Measurements from ENCODE around the gene CTTN. TPM values are rescaled to one million over a fixed set of nuclear protein-coding genes. Genes with fewer than 3 reads are reported as not detected.

CTTN gene
- total and polyA plus RNA-seq, 9 of the 15 experiments (the other 6 are each of a cell fraction or from before 2014, with no cell fraction given): 9.9 to 158 (median 99.7) TPM

DNA sequence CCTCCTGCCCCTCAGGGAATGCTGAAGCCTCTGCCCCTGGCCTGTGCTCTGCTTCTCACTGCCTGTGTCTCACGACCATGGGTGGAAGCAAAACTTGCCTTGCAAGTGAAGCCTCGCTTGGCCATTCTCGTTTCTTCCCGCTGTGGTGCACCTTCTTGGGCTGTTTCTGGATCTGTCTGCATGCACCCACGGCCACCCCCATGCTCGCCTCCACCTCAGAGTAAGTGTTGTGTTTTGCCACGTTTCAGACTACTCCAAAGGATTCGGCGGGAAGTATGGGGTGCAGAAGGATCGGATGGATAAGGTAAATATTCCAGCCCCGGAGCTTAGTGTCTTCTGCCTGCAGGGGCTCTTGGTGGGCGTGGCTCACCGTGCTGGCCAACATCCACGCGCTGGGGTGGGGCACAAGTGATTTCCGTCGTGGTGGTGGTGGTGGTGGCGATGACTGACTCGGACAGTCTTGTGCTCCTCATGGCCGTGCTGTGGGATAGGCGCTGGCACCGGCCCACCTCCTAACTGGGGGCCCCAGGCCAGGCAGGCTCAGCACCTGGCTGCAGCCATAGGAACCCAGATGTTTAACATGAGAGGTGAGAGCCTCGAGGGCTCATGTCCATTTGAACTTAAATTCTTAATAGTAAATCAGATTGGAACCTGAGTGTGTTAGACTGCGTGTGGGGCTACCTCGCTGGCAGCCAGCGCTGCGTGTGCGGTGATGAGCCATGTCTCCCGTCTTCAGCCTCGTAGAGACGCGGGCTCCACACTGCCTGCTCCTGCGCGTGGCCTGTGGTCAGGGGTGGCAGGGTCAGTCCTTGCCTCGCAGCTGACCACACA is 24.6 kb downstream of the CTTN start:
- Histone ChIP-seq H3K36me3 (ENCODE audit: control insufficient read depth, insufficient read depth, low read length) (peaks cover 74% of the 10 kb centered on the region), H2AFZ (ENCODE audit: low read depth, low read length) (no peak overlapping the region), H3K9me3 (replicated peaks; ENCODE audit: control insufficient read depth, insufficient read depth, low read depth, low read length) (no peaks in the 10 kb centered on the region), H3K9me1 (ENCODE audit: control insufficient read depth, insufficient read depth, low read length) (peaks cover 16% of the 10 kb centered on the region), H3K27ac (ENCODE audit: extremely low read depth, low read depth, low read length) (no peak overlapping the region), H3K4me3 (no peak overlapping the region), H3K4me2 (ENCODE audit: insufficient read depth, low read length) (no peak overlapping the region), H4K20me1 (replicated peaks; ENCODE audit: control insufficient read depth, insufficient read depth, low read length) (peaks cover 35% of the 10 kb centered on the region), H3K9ac (ENCODE audit: insufficient read depth in 1 of 2, low read depth in 2 of 2, low read length in 2 of 2) (0 out of 4 replicates have a peak overlapping the region, but pooled peaks of 1 of the 2 experiments have one; percentile 72), H3K4me1 (replicated peaks in 1 of 2; ENCODE audit: control insufficient read depth in 2 of 2, insufficient read depth in 2 of 2, low read length in 2 of 2) (peaks cover 14 to 42% of the 10 kb centered on the region in 2 experiments; a peak in 4 of 5 replicates), H3K79me2 (ENCODE audit: control insufficient read depth, insufficient read depth, low read length) (peaks cover 27% of the 10 kb centered on the region), H3K27me3 (ENCODE audit: control insufficient read depth in 2 of 2, insufficient read depth in 2 of 2, low read length in 2 of 2) (no peaks in the 10 kb centered on the region)
- intact Hi-C loops (cut with micrococcal nuclease) (loop anchor here (5.0 kb wide), 1 partner anchor 34 kb away; no protein-coding TSS in a partner anchor), in situ Hi-C loops (cut with MboI) (no loop called here)
- ATAC-seq (no peak), FAIRE-seq (no peak), DNase-seq (ENCODE audit: extremely low read depth in 1 of 4, low spot score in 3 of 4) (no peak)
- no TSS peak for BruUV-seq (replicated peaks)
- WGBS (ENCODE audit: insufficient coverage, low coverage, missing lambda C conversion rate): 95% methylated on average over 35 of the region's 35 CpGs
- POLR2A ChIA-PET: no interaction called here
- CTCF ChIA-PET (ENCODE audit: low intra/inter-chr PET ratio): no interaction called here
- TF ChIP-seq MAZ (CRISPR knock-in tag; conservative IDR thresholded peaks at IDR 0.05 in 1 of 2, IDR thresholded peaks at IDR 0.05 in 1 of 2) (no peak), ZNF586 (CRISPR knock-in tag; conservative IDR thresholded peaks at IDR 0.05) (no peak), SNRNP70 (optimal IDR thresholded peaks at IDR 0.05; ENCODE audit: low read depth, low read length) (no peak), CREB1 (IDR thresholded peaks at IDR 0.05) (no peak), CREB1 (CRISPR knock-in tag; IDR thresholded peaks at IDR 0.05) (no peak), ZNF212 (CRISPR knock-in tag; IDR thresholded peaks at IDR 0.05) (no peak), PCBP1 (IDR thresholded peaks at IDR 0.05; ENCODE audit: low read depth, low read length, poor library complexity, severe bottlenecking) (peak; percentile 40), STAT5A (IDR thresholded peaks at IDR 0.05; ENCODE audit: borderline replicate concordance, low read length) (no peak), ZNF766 (CRISPR knock-in tag; conservative IDR thresholded peaks at IDR 0.05) (no peak)
- TF ChIP-seq, protein P1, sequence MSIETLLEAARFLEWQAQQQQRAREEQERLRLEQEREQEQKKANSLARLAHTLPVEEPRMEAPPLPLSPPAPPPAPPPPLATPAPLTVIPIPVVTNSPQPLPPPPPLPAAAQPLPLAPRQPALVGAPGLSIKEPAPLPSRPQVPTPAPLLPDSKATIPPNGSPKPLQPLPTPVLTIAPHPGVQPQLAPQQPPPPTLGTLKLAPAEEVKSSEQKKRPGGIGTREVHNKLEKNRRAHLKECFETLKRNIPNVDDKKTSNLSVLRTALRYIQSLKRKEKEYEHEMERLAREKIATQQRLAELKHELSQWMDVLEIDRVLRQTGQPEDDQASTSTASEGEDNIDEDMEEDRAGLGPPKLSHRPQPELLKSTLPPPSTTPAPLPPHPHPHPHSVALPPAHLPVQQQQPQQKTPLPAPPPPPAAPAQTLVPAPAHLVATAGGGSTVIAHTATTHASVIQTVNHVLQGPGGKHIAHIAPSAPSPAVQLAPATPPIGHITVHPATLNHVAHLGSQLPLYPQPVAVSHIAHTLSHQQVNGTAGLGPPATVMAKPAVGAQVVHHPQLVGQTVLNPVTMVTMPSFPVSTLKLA (conservative IDR thresholded peaks at IDR 0.05): no peak
- TF ChIP-seq, protein P2, sequence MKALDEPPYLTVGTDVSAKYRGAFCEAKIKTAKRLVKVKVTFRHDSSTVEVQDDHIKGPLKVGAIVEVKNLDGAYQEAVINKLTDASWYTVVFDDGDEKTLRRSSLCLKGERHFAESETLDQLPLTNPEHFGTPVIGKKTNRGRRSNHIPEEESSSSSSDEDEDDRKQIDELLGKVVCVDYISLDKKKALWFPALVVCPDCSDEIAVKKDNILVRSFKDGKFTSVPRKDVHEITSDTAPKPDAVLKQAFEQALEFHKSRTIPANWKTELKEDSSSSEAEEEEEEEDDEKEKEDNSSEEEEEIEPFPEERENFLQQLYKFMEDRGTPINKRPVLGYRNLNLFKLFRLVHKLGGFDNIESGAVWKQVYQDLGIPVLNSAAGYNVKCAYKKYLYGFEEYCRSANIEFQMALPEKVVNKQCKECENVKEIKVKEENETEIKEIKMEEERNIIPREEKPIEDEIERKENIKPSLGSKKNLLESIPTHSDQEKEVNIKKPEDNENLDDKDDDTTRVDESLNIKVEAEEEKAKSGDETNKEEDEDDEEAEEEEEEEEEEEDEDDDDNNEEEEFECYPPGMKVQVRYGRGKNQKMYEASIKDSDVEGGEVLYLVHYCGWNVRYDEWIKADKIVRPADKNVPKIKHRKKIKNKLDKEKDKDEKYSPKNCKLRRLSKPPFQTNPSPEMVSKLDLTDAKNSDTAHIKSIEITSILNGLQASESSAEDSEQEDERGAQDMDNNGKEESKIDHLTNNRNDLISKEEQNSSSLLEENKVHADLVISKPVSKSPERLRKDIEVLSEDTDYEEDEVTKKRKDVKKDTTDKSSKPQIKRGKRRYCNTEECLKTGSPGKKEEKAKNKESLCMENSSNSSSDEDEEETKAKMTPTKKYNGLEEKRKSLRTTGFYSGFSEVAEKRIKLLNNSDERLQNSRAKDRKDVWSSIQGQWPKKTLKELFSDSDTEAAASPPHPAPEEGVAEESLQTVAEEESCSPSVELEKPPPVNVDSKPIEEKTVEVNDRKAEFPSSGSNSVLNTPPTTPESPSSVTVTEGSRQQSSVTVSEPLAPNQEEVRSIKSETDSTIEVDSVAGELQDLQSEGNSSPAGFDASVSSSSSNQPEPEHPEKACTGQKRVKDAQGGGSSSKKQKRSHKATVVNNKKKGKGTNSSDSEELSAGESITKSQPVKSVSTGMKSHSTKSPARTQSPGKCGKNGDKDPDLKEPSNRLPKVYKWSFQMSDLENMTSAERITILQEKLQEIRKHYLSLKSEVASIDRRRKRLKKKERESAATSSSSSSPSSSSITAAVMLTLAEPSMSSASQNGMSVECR (CRISPR knock-in tag; IDR thresholded peaks at IDR 0.05): peak; percentile 26; the same call in 1 of the 2 replicates
- TF ChIP-seq, protein P3, sequence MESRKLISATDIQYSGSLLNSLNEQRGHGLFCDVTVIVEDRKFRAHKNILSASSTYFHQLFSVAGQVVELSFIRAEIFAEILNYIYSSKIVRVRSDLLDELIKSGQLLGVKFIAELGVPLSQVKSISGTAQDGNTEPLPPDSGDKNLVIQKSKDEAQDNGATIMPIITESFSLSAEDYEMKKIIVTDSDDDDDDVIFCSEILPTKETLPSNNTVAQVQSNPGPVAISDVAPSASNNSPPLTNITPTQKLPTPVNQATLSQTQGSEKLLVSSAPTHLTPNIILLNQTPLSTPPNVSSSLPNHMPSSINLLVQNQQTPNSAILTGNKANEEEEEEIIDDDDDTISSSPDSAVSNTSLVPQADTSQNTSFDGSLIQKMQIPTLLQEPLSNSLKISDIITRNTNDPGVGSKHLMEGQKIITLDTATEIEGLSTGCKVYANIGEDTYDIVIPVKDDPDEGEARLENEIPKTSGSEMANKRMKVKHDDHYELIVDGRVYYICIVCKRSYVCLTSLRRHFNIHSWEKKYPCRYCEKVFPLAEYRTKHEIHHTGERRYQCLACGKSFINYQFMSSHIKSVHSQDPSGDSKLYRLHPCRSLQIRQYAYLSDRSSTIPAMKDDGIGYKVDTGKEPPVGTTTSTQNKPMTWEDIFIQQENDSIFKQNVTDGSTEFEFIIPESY (CRISPR knock-in tag; IDR thresholded peaks at IDR 0.05): peak; percentile 72; the same call in 1 of the 2 replicates

Measured in K562 (cell line).